Measurements from ENCODE around the gene DDA1.

DNA sequence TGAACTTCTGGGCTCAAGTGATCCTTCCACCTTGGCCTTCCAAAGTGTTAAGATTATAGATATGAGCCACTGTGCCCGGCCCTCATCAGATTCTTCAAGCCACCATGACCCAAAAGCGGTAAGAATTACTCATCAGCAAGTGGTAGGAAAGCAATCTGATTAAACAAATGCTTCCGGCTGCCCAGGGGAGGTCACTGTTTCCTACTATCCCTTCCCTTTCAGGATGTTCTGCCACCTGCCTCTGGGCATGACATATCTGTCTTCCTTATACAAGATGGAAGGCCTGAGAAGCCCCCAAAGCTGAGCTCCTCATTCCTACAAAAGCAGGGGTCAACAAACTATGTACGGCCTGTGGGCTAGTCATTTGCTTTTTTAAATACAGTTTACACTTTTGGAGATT lies 13.1 kb upstream of the DDA1 start:
- TF ChIP-seq, protein P1, sequence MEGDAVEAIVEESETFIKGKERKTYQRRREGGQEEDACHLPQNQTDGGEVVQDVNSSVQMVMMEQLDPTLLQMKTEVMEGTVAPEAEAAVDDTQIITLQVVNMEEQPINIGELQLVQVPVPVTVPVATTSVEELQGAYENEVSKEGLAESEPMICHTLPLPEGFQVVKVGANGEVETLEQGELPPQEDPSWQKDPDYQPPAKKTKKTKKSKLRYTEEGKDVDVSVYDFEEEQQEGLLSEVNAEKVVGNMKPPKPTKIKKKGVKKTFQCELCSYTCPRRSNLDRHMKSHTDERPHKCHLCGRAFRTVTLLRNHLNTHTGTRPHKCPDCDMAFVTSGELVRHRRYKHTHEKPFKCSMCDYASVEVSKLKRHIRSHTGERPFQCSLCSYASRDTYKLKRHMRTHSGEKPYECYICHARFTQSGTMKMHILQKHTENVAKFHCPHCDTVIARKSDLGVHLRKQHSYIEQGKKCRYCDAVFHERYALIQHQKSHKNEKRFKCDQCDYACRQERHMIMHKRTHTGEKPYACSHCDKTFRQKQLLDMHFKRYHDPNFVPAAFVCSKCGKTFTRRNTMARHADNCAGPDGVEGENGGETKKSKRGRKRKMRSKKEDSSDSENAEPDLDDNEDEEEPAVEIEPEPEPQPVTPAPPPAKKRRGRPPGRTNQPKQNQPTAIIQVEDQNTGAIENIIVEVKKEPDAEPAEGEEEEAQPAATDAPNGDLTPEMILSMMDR (IDR thresholded peaks at IDR 0.05) = no peak
- TF ChIP-seq POLR2AphosphoS5 (IDR thresholded peaks at IDR 0.05) = no peak
